ENCODE data around the gene PRKAG3.

The PRKAG3 gene

GRCh38 chr2:218831378-218831990 is at the start of gene PRKAG3:
Gene PRKAG3 (minus strand): TSS chr2:218831803.
- no peak for DNase-seq

GRCh38 chr2:218880859-218881594 is 49.4 kb upstream of the PRKAG3 start:
- no peak for DNase-seq

GRCh38 chr2:218880102-218880858 is 48.7 kb upstream of the PRKAG3 start, which contains the start of gene WNT10A:
Gene WNT10A (plus strand): TSS chr2:218880852. CDS start chr2:218880996, 144 bp downstream.
- DNase-seq, result no peak

- no peak for DNase-seq
These were observed 48.1 kb upstream of the PRKAG3 start for GRCh38 chr2:218879776-218880101.

- DNase-seq, result no peak
These were observed 47.5 kb upstream of the PRKAG3 start for GRCh38 chr2:218878926-218879761.

- no peak for DNase-seq
These were observed 46.9 kb upstream of the PRKAG3 start for GRCh38 chr2:218878486-218878885.

- DNase-seq, result no peak
These were observed 46.3 kb upstream of the PRKAG3 start for GRCh38 chr2:218877891-218878290.

GRCh38 chr2:218877331-218877730 is 45.7 kb upstream of the PRKAG3 start:
- DNase-seq, result no peak

GRCh38 chr2:218876562-218877219 is 45.1 kb upstream of the PRKAG3 start:
- peak; percentile 43 for DNase-seq

- DNase-seq, result no peak
These were observed 44.2 kb upstream of the PRKAG3 start for GRCh38 chr2:218875692-218876246.

- no peak for DNase-seq
These were observed 42.0 kb upstream of the PRKAG3 start for GRCh38 chr2:218873359-218874194.

- no peak for DNase-seq
These were observed 41.2 kb upstream of the PRKAG3 start for GRCh38 chr2:218872645-218873358.

GRCh38 chr2:218871345-218872302 is 40.0 kb upstream of the PRKAG3 start:
- DNase-seq, result no peak

- no peak for DNase-seq
These were observed 39.4 kb upstream of the PRKAG3 start for GRCh38 chr2:218870984-218871344.

GRCh38 chr2:218869064-218869463 is 37.5 kb upstream of the PRKAG3 start:
- DNase-seq, result no peak

GRCh38 chr2:218867900-218868299 is 36.3 kb upstream of the PRKAG3 start:
- DNase-seq, result no peak

- no peak for DNase-seq
These were observed 34.4 kb upstream of the PRKAG3 start for GRCh38 chr2:218865999-218866398.

GRCh38 chr2:218865396-218865795 is 33.8 kb upstream of the PRKAG3 start:
- DNase-seq, result no peak

GRCh38 chr2:218863021-218863520 is 31.5 kb upstream of the PRKAG3 start:
- no peak for DNase-seq
